ENCODE results near the gene TRABD.
A peak's percentile ranks its signal among the peaks of the same experiment; 100 is the strongest.

The TRABD gene

DNA sequence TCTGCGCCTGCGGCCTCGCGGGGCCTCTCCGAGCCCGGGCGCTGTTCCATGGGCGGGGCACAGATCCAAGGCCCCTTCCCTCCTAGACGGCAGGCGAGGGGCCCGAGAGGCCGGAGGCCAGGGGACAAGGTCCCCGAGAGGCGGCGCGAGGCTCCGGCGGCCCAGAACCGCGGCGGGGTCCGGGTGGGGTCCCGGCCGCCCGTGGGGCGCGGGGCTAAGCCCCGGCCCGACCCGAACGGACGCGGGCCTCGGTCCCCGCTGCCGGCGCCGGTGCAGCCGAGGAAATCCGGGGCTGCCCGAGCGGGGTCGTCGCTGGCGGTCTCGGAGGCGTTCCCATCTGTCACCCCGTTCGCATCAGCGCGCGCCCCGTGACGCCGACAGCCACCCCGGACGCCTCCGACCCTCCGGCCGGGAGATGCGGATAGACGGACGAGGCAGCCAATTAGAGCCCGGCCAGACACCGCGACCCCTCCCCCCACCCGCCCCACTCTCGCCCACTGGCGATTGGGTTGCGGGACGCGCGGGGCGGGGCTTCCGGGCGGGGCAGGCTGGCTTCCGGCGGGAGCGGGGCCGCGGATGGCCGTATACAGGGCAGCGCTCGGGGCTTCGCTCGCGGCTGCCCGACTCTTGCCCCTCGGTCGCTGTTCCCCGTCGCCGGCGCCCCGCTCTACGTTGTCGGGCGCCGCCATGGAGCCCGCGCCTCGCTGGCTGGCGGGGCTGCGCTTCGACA, 14.9 kb downstream of the TRABD start, which contains the start of gene SELENOO:
Gene SELENOO, plus strand, starts transcription at position 551 of the 730 bp plus-strand sequence. Its CDS starts 26 bp downstream, at position 577.
- no peaks in the 10 kb centered on the region for H4K20me1 ChIP-seq (ENCODE audit: insufficient read depth, low read length)
- no peak for TF ChIP-seq EZH2 (IDR thresholded peaks at IDR 0.05; ENCODE audit: borderline replicate concordance, low read length)
- peaks cover 25% of the 10 kb centered on the region for H3K79me2 ChIP-seq (ENCODE audit: insufficient read depth, low read length)
- H3K9me2 ChIP-seq (ENCODE audit: low read depth, low read length), result no peaks in the 10 kb centered on the region
- peaks cover 61% of the 10 kb centered on the region for H3K36me3 ChIP-seq (ENCODE audit: insufficient read depth, low read length)
- no peaks in the 10 kb centered on the region for H3K27me3 ChIP-seq (ENCODE audit: insufficient read depth, low read length)
- H3K9me3 ChIP-seq (ENCODE audit: low read length), result no peaks in the 10 kb centered on the region
- peak within 1 kb of the TSS; percentile 79 for H3K9ac ChIP-seq (ENCODE audit: low read length)
- peak within 1 kb of the TSS; percentile 82 for H3K27ac ChIP-seq (ENCODE audit: low read depth, low read length, poor library complexity, severe bottlenecking)
- H2AFZ ChIP-seq (ENCODE audit: low read length), result no peak within 1 kb of the TSS
- H3K4me2 ChIP-seq (ENCODE audit: low read length), result peak within 1 kb of the TSS; percentile 91
- H3K4me3 ChIP-seq (ENCODE audit: low read depth, low read length, poor library complexity, severe bottlenecking), result peak within 1 kb of the TSS; percentile 78
- H3K4me1 ChIP-seq (ENCODE audit: insufficient read depth, low read length, severe bottlenecking), result peaks cover 56% of the 10 kb centered on the region
- H3F3A ChIP-seq (ENCODE audit: insufficient read depth, low read length), result peaks cover 5% of the 10 kb centered on the region; the same call in 1 of the 2 replicates

- Histone ChIP-seq H3K9ac (ENCODE audit: low read length) (peak overlapping the region; percentile 79), H3K9me2 (ENCODE audit: low read depth, low read length) (no peaks in the 10 kb centered on the region), H3K27ac (ENCODE audit: low read depth, low read length, poor library complexity, severe bottlenecking) (peak overlapping the region; percentile 73), H3K4me1 (ENCODE audit: insufficient read depth, low read length, severe bottlenecking) (peaks cover 53% of the 10 kb centered on the region), H3F3A (ENCODE audit: insufficient read depth, low read length) (peaks cover 5% of the 10 kb centered on the region; the same call in 1 of the 2 replicates), H3K79me2 (ENCODE audit: insufficient read depth, low read length) (peaks cover 25% of the 10 kb centered on the region), H2AFZ (ENCODE audit: low read length) (no peak overlapping the region), H4K20me1 (ENCODE audit: insufficient read depth, low read length) (no peaks in the 10 kb centered on the region), H3K4me3 (ENCODE audit: low read depth, low read length, poor library complexity, severe bottlenecking) (peak overlapping the region; percentile 78), H3K4me2 (ENCODE audit: low read length) (peak overlapping the region; percentile 82), H3K9me3 (ENCODE audit: low read length) (no peaks in the 10 kb centered on the region), H3K36me3 (ENCODE audit: insufficient read depth, low read length) (peaks cover 59% of the 10 kb centered on the region), H3K27me3 (ENCODE audit: insufficient read depth, low read length) (no peaks in the 10 kb centered on the region)
- TF ChIP-seq, protein P1, sequence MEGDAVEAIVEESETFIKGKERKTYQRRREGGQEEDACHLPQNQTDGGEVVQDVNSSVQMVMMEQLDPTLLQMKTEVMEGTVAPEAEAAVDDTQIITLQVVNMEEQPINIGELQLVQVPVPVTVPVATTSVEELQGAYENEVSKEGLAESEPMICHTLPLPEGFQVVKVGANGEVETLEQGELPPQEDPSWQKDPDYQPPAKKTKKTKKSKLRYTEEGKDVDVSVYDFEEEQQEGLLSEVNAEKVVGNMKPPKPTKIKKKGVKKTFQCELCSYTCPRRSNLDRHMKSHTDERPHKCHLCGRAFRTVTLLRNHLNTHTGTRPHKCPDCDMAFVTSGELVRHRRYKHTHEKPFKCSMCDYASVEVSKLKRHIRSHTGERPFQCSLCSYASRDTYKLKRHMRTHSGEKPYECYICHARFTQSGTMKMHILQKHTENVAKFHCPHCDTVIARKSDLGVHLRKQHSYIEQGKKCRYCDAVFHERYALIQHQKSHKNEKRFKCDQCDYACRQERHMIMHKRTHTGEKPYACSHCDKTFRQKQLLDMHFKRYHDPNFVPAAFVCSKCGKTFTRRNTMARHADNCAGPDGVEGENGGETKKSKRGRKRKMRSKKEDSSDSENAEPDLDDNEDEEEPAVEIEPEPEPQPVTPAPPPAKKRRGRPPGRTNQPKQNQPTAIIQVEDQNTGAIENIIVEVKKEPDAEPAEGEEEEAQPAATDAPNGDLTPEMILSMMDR (IDR thresholded peaks at IDR 0.05; ENCODE audit: low read length), result no peak
- no peak for TF ChIP-seq EZH2 (IDR thresholded peaks at IDR 0.05; ENCODE audit: borderline replicate concordance, low read length)
These were observed 15.7 kb downstream of the TRABD start for GRCh38 chr22:50201191-50202129.

GRCh38 chr22:50202130-50202666, 16.5 kb downstream of the TRABD start:
- Histone ChIP-seq H3K79me2 (ENCODE audit: insufficient read depth, low read length) (peaks cover 25% of the 10 kb centered on the region), H3K4me2 (ENCODE audit: low read length) (peak overlapping the region; percentile 82), H3K27me3 (ENCODE audit: insufficient read depth, low read length) (no peaks in the 10 kb centered on the region), H3K9me2 (ENCODE audit: low read depth, low read length) (no peaks in the 10 kb centered on the region), H2AFZ (ENCODE audit: low read length) (no peak overlapping the region), H3K4me1 (ENCODE audit: insufficient read depth, low read length, severe bottlenecking) (peaks cover 53% of the 10 kb centered on the region), H3K27ac (ENCODE audit: low read depth, low read length, poor library complexity, severe bottlenecking) (peak overlapping the region; percentile 73), H3K36me3 (ENCODE audit: insufficient read depth, low read length) (peaks cover 61% of the 10 kb centered on the region), H3F3A (ENCODE audit: insufficient read depth, low read length) (peaks cover 5% of the 10 kb centered on the region; the same call in 1 of the 2 replicates), H4K20me1 (ENCODE audit: insufficient read depth, low read length) (no peaks in the 10 kb centered on the region), H3K9me3 (ENCODE audit: low read length) (no peaks in the 10 kb centered on the region), H3K9ac (ENCODE audit: low read length) (peak overlapping the region; percentile 79), H3K4me3 (ENCODE audit: low read depth, low read length, poor library complexity, severe bottlenecking) (peak overlapping the region; percentile 78)
- no peak for TF ChIP-seq EZH2 (IDR thresholded peaks at IDR 0.05; ENCODE audit: borderline replicate concordance, low read length)
- TF ChIP-seq, protein P1 (IDR thresholded peaks at IDR 0.05; ENCODE audit: low read length), result no peak
